Lung (tissue), 12 donors: ENCODE data around the gene SCEL. TPM values are rescaled to one million over a fixed set of nuclear protein-coding genes. Genes with fewer than 3 reads are reported as not detected.
A peak's percentile ranks its signal among the peaks of the same experiment; 100 is the strongest.

ENCODE experiments used
- ATAC-seq: fragments of 200-7000 bp; cut with Tn5 transposase; one replicate; pipeline ENCODE4 v1.9.1; 2020; ENCODE audit warnings: moderate number of reproducible peaks; ENCODE audit not compliant: insufficient read depth, low FRiP score
- DNase-seq, 3 donors: peaks; one replicate each; pipeline ENCODE4 v3.0.0-alpha.2; 2013 to 2017
- H3K27ac ChIP-seq, 2 donors: one replicate each; pipeline ENCODE4 v1.5.1; 2013; ENCODE audit warnings: mild to moderate bottlenecking in 2 of 2, moderate library complexity in 2 of 2, control low read depth in 1 of 2, inconsistent platforms in 1 of 2, low read depth in 1 of 2, low read length in 1 of 2
- H3K27me3 ChIP-seq, 3 donors: one replicate each; pipeline ENCODE4 v1.5.1; 2013; ENCODE audit warnings: low read length in 2 of 3; ENCODE audit not compliant: control insufficient read depth in 3 of 3, insufficient read depth in 3 of 3
- H3K36me3 ChIP-seq, 4 donors: one replicate each; pipeline ENCODE4 v1.5.1; 2013; ENCODE audit warnings: low read length in 4 of 4, mild to moderate bottlenecking in 1 of 4, moderate library complexity in 1 of 4; ENCODE audit not compliant: control insufficient read depth in 4 of 4, insufficient read depth in 4 of 4
- H3K4me1 ChIP-seq, 5 donors: one replicate each; pipeline ENCODE4 v1.5.1; 2013; ENCODE audit warnings: low read length in 5 of 5, mild to moderate bottlenecking in 2 of 5, moderate library complexity in 1 of 5; ENCODE audit not compliant: control insufficient read depth in 5 of 5, insufficient read depth in 5 of 5
- H3K4me3 ChIP-seq: one replicate; pipeline ENCODE4 v1.5.1; 2013; ENCODE audit warnings: mild to moderate bottlenecking, control low read depth, moderate library complexity
- H3K9ac ChIP-seq, 2 donors: one replicate each; pipeline ENCODE4 v1.5.1; 2013; ENCODE audit warnings: low read length in 2 of 2, control low read depth in 1 of 2; ENCODE audit not compliant: insufficient read depth in 1 of 2
- H3K9me3 ChIP-seq, 4 donors: one replicate each; pipeline ENCODE4 v1.5.1; 2013; ENCODE audit warnings: low read length in 3 of 4, mild to moderate bottlenecking in 1 of 4, moderate library complexity in 1 of 4; ENCODE audit not compliant: control insufficient read depth in 4 of 4, insufficient read depth in 3 of 4
- WGBS, 2 donors: extraction: QIAGEN DNeasy Blood & Tissue Kit; methylation state at CpG; one replicate each; pipeline ENCODE4 v1.1.7; 2013; 5-methylcytosine and 5-hydroxymethylcytosine counted together
- polyA plus RNA-seq, 2 donors: library from polyadenylated mRNA; stranded (reverse); fragments of 200-250 nt; gene quantifications; one replicate each; pipeline ENCODE4 v1.2.1, GENCODE V29; 2013
- total RNA-seq, 2 donors: library from RNA; depleted of rRNA in 1 of 2; stranded (reverse); fragments of >200 nt in 1 of 2; gene quantifications; one replicate each; pipeline ENCODE4 v1.2.1, GENCODE V29; 2014 to 2021
- TF ChIP-seq, protein P1 (sequence below): IDR thresholded peaks from 2 replicates; pipeline ENCODE4 v1.5.1; 2012; ENCODE audit warnings: mild to moderate bottlenecking; ENCODE audit errors: control extremely low read depth, extremely low read depth
- donor health status: control.
- donor health status: control.
- donor health status: Bipolar disorder and iron deficiency.
- donor health status: healthy.
- donor health status: DM: yes; HTN: yes; CAD: no.

Gene SCEL
- total and polyA plus RNA-seq, 4 donors, result 6.0 to 62.1 (median 24.7) TPM

DNA sequence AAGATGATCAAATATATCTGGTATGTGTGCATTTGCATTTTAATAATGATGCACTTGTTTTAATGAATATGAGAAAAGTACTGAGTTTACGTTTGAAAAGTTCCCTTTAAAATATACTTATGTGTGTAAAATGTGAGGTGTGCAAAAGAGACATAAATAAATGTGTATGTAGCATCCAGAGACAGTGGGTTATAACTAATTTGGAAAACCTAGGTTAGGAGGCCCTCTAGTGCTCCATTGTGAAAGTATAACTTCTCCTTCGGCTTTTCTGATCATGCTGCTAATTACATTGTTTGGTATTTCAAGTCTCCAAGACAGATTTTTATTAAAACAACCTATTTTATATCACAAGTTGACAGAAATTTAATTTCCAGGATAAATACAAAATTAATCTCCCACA, 30.1 kb downstream of the SCEL start:
- Histone ChIP-seq H3K4me3 (no peak overlapping the region), H3K9me3 (no peaks in the 10 kb centered on the region), H3K4me1 (no peaks in the 10 kb centered on the region), H3K27ac (no peak overlapping the region), H3K36me3 (peaks cover 0 to 1% (median 0%) of the 10 kb centered on the region in 4 donors), H3K27me3 (no peaks in the 10 kb centered on the region), H3K9ac (no peak overlapping the region)
- 8 to 11% methylated on average over 2 of the region's 2 CpGs for WGBS, 2 donors
- peak; percentile 61 for ATAC-seq
- TF ChIP-seq, protein P1, sequence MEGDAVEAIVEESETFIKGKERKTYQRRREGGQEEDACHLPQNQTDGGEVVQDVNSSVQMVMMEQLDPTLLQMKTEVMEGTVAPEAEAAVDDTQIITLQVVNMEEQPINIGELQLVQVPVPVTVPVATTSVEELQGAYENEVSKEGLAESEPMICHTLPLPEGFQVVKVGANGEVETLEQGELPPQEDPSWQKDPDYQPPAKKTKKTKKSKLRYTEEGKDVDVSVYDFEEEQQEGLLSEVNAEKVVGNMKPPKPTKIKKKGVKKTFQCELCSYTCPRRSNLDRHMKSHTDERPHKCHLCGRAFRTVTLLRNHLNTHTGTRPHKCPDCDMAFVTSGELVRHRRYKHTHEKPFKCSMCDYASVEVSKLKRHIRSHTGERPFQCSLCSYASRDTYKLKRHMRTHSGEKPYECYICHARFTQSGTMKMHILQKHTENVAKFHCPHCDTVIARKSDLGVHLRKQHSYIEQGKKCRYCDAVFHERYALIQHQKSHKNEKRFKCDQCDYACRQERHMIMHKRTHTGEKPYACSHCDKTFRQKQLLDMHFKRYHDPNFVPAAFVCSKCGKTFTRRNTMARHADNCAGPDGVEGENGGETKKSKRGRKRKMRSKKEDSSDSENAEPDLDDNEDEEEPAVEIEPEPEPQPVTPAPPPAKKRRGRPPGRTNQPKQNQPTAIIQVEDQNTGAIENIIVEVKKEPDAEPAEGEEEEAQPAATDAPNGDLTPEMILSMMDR, result peak; percentile 1
- peak in 2 of 3 donors; percentile 53 to 65 for DNase-seq

- no peak overlapping the region for H3K27ac ChIP-seq
- ATAC-seq (no peak), DNase-seq (no peak)
- no peaks in the 10 kb centered on the region for H3K9me3 ChIP-seq
- TF ChIP-seq, protein P1, result no peak
- peaks cover 0 to 2% (median 0%) of the 10 kb centered on the region in 5 donors for H3K4me1 ChIP-seq
- peaks cover 0 to 3% (median 0%) of the 10 kb centered on the region in 3 donors for H3K27me3 ChIP-seq
- H3K9ac ChIP-seq, result no peak overlapping the region
- 84 to 90% methylated on average over 5 of the region's 5 CpGs for WGBS, 2 donors
- H3K36me3 ChIP-seq, result no peaks in the 10 kb centered on the region
- H3K4me3 ChIP-seq, result no peak overlapping the region
These were observed 36.5 kb downstream of the SCEL start for GRCh38 chr13:77571956-77572355.

DNA sequence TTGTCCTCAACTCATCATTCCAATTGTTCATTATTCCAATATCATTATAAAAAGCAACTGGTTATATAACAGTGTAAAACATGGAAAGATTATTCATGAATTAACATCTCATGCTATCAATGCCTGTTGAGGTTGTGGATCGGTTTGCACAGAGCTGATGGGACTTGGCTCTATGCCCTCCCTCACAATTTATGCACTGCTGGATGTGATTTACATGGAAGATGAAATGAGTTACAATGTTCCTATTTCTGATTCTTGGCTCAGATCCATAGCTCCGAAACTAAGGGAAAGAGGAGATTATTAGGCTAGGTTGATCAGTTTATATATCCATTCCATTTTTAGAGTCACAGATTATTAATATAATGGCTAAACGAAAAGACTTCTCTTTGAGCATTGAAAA, 38.6 kb downstream of the SCEL start:
- peaks cover 0 to 3% (median 0%) of the 10 kb centered on the region in 3 donors for H3K27me3 ChIP-seq
- ATAC-seq (no peak), DNase-seq (peak in 1 of 3 donors; percentile 18)
- H3K9me3 ChIP-seq, result no peaks in the 10 kb centered on the region
- no peak overlapping the region for H3K27ac ChIP-seq
- WGBS, 2 donors, result 58 to 75% methylated on average over 3 of the region's 3 CpGs
- TF ChIP-seq, protein P1, result no peak
- H3K4me3 ChIP-seq, result no peak overlapping the region
- H3K9ac ChIP-seq, result no peak overlapping the region
- peaks cover 0 to 2% (median 0%) of the 10 kb centered on the region in 5 donors for H3K4me1 ChIP-seq
- no peaks in the 10 kb centered on the region for H3K36me3 ChIP-seq

DNA sequence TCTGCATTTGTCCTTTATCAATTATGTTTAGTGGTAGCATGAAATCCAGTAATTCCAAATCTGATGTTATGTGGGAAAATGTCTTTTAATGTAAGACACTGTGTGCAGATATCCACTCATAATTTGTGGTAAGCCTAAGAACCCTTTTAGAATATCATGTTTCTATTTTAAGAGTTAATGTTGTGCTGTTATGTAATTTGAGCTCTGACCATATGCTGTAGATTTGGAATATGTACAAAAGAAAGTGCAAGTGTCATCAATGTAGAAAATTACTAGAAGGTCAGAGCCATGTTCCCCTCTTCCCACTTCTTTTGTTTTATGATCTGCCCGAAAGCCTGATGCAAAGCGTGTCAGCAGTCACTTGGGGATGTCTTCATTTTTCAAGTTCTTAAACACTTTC, 44.5 kb downstream of the SCEL start:
- Histone ChIP-seq H3K27ac (no peak overlapping the region), H3K27me3 (peaks cover 0 to 6% (median 0%) of the 10 kb centered on the region in 3 donors), H3K4me3 (no peak overlapping the region), H3K9me3 (no peaks in the 10 kb centered on the region), H3K4me1 (peaks cover 0 to 7% (median 0%) of the 10 kb centered on the region in 5 donors), H3K36me3 (no peaks in the 10 kb centered on the region), H3K9ac (no peak overlapping the region)
- DNase-seq (peak in 2 of 3 donors; percentile 58 to 72), ATAC-seq (no peak)
- TF ChIP-seq, protein P1, result no peak
- 77 to 90% methylated on average over 2 of the region's 2 CpGs for WGBS, 2 donors
